ENCODE data around the gene NUBP2. TPM values are rescaled to one million over a fixed set of nuclear protein-coding genes. Genes with fewer than 3 reads are reported as not detected.
"Not testable (repeated sequence)": the region's sequence is repeated elsewhere in the genome, so short reads cannot be mapped to it uniquely, and the experiment has no call there.

NUBP2 gene
- total RNA-seq, 4 donors from 2014 or later: 15.3 to 165 (median 59.6) TPM

DNA sequence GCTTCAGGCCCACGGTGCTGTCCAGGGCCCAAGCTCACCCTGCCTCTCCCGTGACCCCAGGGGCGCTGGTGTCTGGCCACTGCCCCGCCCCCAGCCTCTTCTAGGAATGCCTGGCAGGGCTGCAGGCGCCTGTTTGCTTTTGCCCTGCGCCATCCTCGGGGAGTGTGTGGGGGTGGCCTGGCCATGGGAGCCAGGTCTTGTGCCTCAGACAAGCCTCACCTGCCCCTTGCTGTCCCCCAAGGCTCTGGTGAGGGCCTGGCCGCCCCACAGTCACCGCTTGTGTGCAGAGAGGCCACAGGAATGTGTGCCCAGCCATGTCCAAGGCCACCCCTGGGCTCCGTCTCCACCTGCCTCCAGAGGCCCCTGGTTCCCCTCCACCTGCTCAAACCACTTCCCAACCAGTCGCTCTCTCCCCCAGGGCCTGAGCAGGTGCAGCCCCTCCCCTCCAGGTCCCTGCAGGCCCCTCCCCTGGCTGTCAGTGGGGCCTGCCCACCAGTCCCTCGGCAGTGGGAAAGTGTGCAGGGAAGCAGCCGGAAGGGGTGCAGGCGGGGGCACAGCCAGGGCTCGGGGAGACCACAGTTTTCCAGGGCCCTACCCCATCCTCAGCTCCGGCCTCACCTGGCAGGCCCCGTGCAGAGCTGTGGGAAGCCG, 11.6 kb downstream of the NUBP2 start:
- Histone ChIP-seq H3K27me3 (no peaks in the 10 kb centered on the region), H3K9me3 (peaks cover 0 to 6% of the 10 kb centered on the region in 2 donors), H3K4me3 (no peak overlapping the region), H3K27ac (no peak overlapping the region), H3K4me1 (peaks cover 0 to 9% (median 6%) of the 10 kb centered on the region in 4 donors), H3K36me3 (no peaks in the 10 kb centered on the region)
- in situ Hi-C loops (cut with MboI; ENCODE audit: low pct_ligation_motif_present in 1 of 4, low pct_unique_long_range_greater_than_20kb in 1 of 4, low sequenced_read_pairs in 3 of 4) (no loop called here), intact Hi-C loops (cut with DNase I; ENCODE audit: low total_unique reads) (no loop called here)
- WGBS, 2 donors (ENCODE audit: low coverage in 1 of 2): 69% methylated on average over 15 of the region's 18 CpGs; no CpG with 5 or more reads in 1 of the 2 donors
- DNase-seq: no peak
- TF ChIP-seq, protein P1, sequence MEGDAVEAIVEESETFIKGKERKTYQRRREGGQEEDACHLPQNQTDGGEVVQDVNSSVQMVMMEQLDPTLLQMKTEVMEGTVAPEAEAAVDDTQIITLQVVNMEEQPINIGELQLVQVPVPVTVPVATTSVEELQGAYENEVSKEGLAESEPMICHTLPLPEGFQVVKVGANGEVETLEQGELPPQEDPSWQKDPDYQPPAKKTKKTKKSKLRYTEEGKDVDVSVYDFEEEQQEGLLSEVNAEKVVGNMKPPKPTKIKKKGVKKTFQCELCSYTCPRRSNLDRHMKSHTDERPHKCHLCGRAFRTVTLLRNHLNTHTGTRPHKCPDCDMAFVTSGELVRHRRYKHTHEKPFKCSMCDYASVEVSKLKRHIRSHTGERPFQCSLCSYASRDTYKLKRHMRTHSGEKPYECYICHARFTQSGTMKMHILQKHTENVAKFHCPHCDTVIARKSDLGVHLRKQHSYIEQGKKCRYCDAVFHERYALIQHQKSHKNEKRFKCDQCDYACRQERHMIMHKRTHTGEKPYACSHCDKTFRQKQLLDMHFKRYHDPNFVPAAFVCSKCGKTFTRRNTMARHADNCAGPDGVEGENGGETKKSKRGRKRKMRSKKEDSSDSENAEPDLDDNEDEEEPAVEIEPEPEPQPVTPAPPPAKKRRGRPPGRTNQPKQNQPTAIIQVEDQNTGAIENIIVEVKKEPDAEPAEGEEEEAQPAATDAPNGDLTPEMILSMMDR (IDR thresholded peaks at IDR 0.05): no peak
- TF ChIP-seq EP300 (IDR thresholded peaks at IDR 0.05; ENCODE audit: low read depth): no peak
- TF ChIP-seq POLR2A (IDR thresholded peaks at IDR 0.05): no peak
- TF ChIP-seq POLR2AphosphoS5 (IDR thresholded peaks at IDR 0.05): no peak

DNA sequence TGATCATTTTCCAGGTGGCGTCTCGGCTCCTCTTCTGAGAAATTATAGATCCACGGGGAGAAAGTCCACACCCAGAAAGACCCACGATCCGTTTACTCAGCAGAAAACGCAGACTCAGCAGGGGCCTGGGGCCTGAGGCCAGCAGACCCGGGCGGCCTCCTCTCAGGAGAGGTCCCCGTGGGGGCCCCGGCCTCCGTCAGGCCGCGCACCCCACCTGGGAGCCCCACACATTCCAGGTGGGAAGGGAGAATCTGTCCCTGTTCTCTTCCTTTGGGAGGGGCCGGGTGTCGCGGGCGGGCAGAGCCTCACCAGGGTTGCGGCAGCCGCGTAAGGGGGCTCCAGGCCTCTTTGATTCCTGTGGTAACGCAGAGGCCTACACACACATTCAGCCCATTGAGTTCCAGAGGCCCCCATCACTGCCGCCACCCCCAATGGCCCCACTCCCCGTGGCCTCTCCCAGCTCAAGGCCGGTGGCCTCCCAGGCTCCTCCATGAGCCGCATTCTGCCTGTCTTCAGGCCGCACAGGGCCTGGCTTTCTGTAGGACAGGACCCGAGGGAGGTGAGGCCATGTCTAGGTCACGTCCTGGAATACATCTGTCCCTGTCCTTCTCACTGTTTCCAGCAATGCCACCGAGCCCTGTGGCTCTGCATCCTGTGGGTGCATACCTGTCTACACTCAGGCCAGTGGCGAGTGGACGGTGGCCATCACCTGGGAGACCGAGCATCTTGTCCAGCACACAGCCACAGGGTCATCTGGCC, 12.3 kb downstream of the NUBP2 start:
- Histone ChIP-seq H3K4me3 (no peak overlapping the region), H3K27ac (no peak overlapping the region), H3K4me1 (peaks cover 0 to 9% (median 6%) of the 10 kb centered on the region in 4 donors), H3K36me3 (no peaks in the 10 kb centered on the region), H3K27me3 (no peaks in the 10 kb centered on the region), H3K9me3 (peaks cover 0 to 6% of the 10 kb centered on the region in 2 donors)
- DNase-seq: no peak
- TF ChIP-seq EP300 (IDR thresholded peaks at IDR 0.05; ENCODE audit: low read depth): no peak
- TF ChIP-seq, protein P1 (IDR thresholded peaks at IDR 0.05): no peak
- TF ChIP-seq POLR2AphosphoS5 (IDR thresholded peaks at IDR 0.05): no peak
- no peak for TF ChIP-seq POLR2A (IDR thresholded peaks at IDR 0.05)
- 81% methylated on average over 24 of the region's 32 CpGs; no CpG with 5 or more reads in 1 of the 2 donors for WGBS, 2 donors (ENCODE audit: low coverage in 1 of 2)
- intact Hi-C loops (cut with DNase I; ENCODE audit: low total_unique reads): no loop called here
- in situ Hi-C loops (cut with MboI; ENCODE audit: low pct_ligation_motif_present in 1 of 4, low pct_unique_long_range_greater_than_20kb in 1 of 4, low sequenced_read_pairs in 3 of 4): no loop called here

DNA sequence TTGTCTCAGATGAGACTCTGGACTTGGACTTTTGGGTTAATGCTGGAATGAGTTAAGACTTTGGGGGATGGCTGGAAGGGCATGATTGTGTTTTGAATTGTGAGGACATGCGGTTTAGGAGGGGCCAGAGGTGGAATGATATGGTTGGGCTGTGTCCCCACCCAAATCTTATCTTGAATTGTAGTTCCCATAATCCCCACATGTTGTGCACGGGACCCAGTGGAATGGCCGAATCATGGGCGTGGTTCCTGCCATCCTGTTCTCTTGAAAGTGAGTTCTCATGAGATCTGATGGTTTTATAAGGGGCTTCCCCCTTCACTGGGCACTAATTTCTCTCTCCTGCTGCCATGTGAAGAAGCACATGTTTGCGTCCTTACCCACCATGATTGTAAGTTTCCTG, 16.5 kb downstream of the NUBP2 start:
- not testable (repeated sequence) for H3K4me3 ChIP-seq, H3K27me3 ChIP-seq
- 74% methylated on average over 5 of the region's 5 CpGs; no CpG with 5 or more reads in 1 of the 2 donors for WGBS, 2 donors (ENCODE audit: low coverage in 1 of 2)

DNA sequence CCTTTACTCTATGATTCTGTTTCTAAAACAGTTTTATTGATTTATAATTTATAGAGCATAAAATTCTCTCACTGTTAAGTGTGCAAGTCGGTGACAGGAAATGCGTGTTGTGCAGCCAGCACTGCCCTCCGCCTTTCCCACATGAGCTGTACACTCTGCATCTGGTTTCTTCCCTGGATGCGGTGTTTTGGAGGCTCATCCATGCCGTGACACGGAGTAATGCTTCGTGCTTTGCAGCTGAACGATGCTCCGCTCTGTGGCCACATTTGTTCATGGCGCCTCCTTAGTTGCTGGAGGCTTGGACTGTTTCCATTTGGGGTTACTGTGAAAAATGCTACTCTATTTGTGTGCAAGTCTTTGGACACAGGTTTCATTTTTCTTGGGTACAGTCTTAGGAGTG, 17.9 kb downstream of the NUBP2 start:
- intact Hi-C loops (cut with DNase I; ENCODE audit: low total_unique reads): no loop called here
- no peaks in the 10 kb centered on the region for H3K4me1 ChIP-seq
- H3K27me3 ChIP-seq: no peaks in the 10 kb centered on the region
- H3K36me3 ChIP-seq: no peaks in the 10 kb centered on the region
- no peak overlapping the region for H3K4me3 ChIP-seq
- peaks cover 0 to 6% of the 10 kb centered on the region in 2 donors for H3K9me3 ChIP-seq
- TF ChIP-seq, protein P1 (IDR thresholded peaks at IDR 0.05): no peak
- TF ChIP-seq EP300 (IDR thresholded peaks at IDR 0.05; ENCODE audit: low read depth): no peak
- no peak for TF ChIP-seq POLR2AphosphoS5 (IDR thresholded peaks at IDR 0.05)
- TF ChIP-seq POLR2A (IDR thresholded peaks at IDR 0.05): no peak
- no peak for DNase-seq
- in situ Hi-C loops (cut with MboI; ENCODE audit: low pct_ligation_motif_present in 1 of 4, low pct_unique_long_range_greater_than_20kb in 1 of 4, low sequenced_read_pairs in 3 of 4): no loop called here
- 77 to 79% methylated on average over 8 to 10 of the region's 10 CpGs for WGBS, 2 donors (ENCODE audit: low coverage in 1 of 2)
- H3K27ac ChIP-seq: no peak overlapping the region

More for the DNA sequence above, 16.5 kb downstream of the NUBP2 start:
- H3K9me3 ChIP-seq; H3K27ac ChIP-seq; H3K4me1 ChIP-seq; H3K36me3 ChIP-seq; intact Hi-C loops (cut with DNase I; ENCODE audit: low total_unique reads); DNase-seq; in situ Hi-C loops (cut with MboI; ENCODE audit: low pct_ligation_motif_present in 1 of 4, low pct_unique_long_range_greater_than_20kb in 1 of 4, low sequenced_read_pairs in 3 of 4): not testable (repeated sequence)

Measured in transverse colon (tissue), 4 donors.